Astrocyte (in vitro differentiated cells and primary cell): ENCODE data around the gene C1orf94. TPM values are rescaled to one million over a fixed set of nuclear protein-coding genes. Genes with fewer than 3 reads are reported as not detected.

Experiments used
- DNase-seq: peaks from one replicate; pipeline ENCODE4 v3.0.0-alpha.2; 2010; ENCODE audit warnings: low read depth
- FAIRE-seq: peaks from 2 replicates; lab custom pipeline; 2011; peaks lifted over from hg19 to GRCh38; lab: Jason Lieb, UNC
- H2AFZ ChIP-seq: 2 replicates; pipeline ENCODE4 v1.6.0; 2012; ENCODE audit warnings: low read depth, low read length, inconsistent platforms
- H3K27ac ChIP-seq: 2 replicates; pipeline ENCODE4 v1.5.1; 2011; ENCODE audit warnings: low read depth, low read length, inconsistent platforms
- H3K27me3 ChIP-seq: 2 replicates; pipeline ENCODE4 v1.6.0; 2011; ENCODE audit warnings: low read length, inconsistent platforms; ENCODE audit not compliant: insufficient read depth
- H3K36me3 ChIP-seq: 2 replicates; pipeline ENCODE4 v1.5.1; 2011; ENCODE audit warnings: low read length, inconsistent platforms; ENCODE audit not compliant: insufficient read depth
- H3K4me1 ChIP-seq: 2 replicates; pipeline ENCODE4 v1.5.1; 2011; ENCODE audit warnings: low read length, inconsistent platforms; ENCODE audit not compliant: insufficient read depth
- H3K4me2 ChIP-seq: 2 replicates; pipeline ENCODE4 v1.6.0; 2012; ENCODE audit warnings: low read length, inconsistent platforms
- H3K4me3 ChIP-seq: 2 replicates; pipeline ENCODE4 v1.5.1; 2011; ENCODE audit warnings: low read depth, mild to moderate bottlenecking, low read length, inconsistent platforms; ENCODE audit not compliant: insufficient read depth
- H3K79me2 ChIP-seq: 2 replicates; pipeline ENCODE4 v1.6.0; 2012; ENCODE audit warnings: mild to moderate bottlenecking, low read length, inconsistent platforms; ENCODE audit not compliant: insufficient read depth
- H3K9ac ChIP-seq: 2 replicates; pipeline ENCODE4 v1.6.0; 2012; ENCODE audit warnings: mild to moderate bottlenecking, low read length, inconsistent platforms
- H3K9me3 ChIP-seq: 2 replicates; pipeline ENCODE4 v1.5.1; 2012; ENCODE audit warnings: low read depth, mild to moderate bottlenecking, low read length, inconsistent platforms; ENCODE audit not compliant: insufficient read depth
- H4K20me1 ChIP-seq: 2 replicates; pipeline ENCODE4 v1.6.0; 2012; ENCODE audit warnings: low read length, inconsistent platforms; ENCODE audit not compliant: insufficient read depth
- H3K27ac Mint-ChIP-seq: one replicate; pipeline ENCODE4 v1.8.0; 2021; ENCODE audit warnings: mild to moderate bottlenecking, mixed read lengths; ENCODE audit not compliant: unreplicated experiment
- H3K27me3 Mint-ChIP-seq: one replicate; pipeline ENCODE4 v1.8.0; 2021; ENCODE audit warnings: low read depth, mixed read lengths; ENCODE audit not compliant: unreplicated experiment
- H3K36me3 Mint-ChIP-seq: one replicate; pipeline ENCODE4 v1.8.0; 2021; ENCODE audit warnings: low read depth, mixed read lengths; ENCODE audit not compliant: unreplicated experiment
- H3K4me1 Mint-ChIP-seq: one replicate; pipeline ENCODE4 v1.8.0; 2021; ENCODE audit warnings: low read depth, mixed read lengths; ENCODE audit not compliant: unreplicated experiment
- H3K4me3 Mint-ChIP-seq: one replicate; pipeline ENCODE4 v1.8.0; 2021; ENCODE audit warnings: mild to moderate bottlenecking, moderate library complexity, mixed read lengths; ENCODE audit not compliant: unreplicated experiment
- H3K9me3 Mint-ChIP-seq: one replicate; pipeline ENCODE4 v1.8.0; 2021; ENCODE audit warnings: mild to moderate bottlenecking, mixed read lengths; ENCODE audit not compliant: unreplicated experiment
- CTCF ChIP-seq: IDR thresholded peaks from 2 replicates; pipeline ENCODE4 v1.5.1; 2011; ENCODE audit warnings: low read depth, mild to moderate bottlenecking, inconsistent platforms, low read length, moderate library complexity; ENCODE audit not compliant: insufficient read depth
- EZH2 ChIP-seq: IDR thresholded peaks from 2 replicates; pipeline ENCODE4 v1.6.1; 2012; ENCODE audit warnings: mild to moderate bottlenecking, low read length, inconsistent platforms; ENCODE audit not compliant: insufficient read depth
- total RNA-seq: library from RNA; stranded (reverse); gene quantifications from 2 replicates; pipeline ENCODE4 v1.2.1, GENCODE V29; 2021

The C1orf94 gene
- total RNA-seq, 1 donor from 2014 or later = 0.70 TPM

DNA sequence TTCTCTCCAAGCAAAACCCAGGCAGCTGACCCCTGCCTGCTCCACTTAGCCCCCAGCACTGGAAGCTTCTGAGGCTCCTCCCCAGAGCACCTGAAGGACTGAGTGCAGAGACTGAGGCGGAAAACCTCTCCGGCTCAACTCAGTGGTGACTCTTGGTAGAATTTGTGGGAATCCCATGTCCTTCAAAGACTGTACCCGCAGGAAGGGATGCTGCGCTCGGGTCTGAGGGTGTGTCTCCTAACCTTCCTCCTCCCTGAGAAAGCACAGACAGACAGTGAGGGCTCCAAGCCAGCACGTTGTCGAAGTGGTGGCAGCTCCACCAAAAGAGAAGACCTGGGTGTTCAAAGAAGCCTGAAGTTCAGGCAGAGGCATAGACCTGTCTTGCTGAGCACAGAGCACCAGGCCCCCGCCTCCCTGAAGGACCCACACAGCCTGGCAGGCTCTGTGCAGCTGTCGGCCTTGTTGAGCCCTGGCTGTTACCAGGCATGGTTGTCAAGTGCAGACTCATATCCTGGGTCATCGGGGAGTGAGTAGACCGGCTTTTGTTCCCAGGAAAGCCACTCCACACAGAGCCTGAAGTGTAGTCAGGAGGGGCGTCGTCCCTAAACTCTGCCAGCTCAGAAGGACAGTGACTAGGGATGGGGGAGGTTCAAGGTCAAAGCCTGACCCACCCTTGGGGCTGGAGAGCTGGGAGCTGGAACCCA is 48.4 kb upstream of the C1orf94 start:
- no peak overlapping the region for H3K27ac Mint-ChIP-seq
- peaks cover 24% of the 10 kb centered on the region for H3K36me3 Mint-ChIP-seq
- Histone ChIP-seq H3K9ac (no peak overlapping the region), H3K36me3 (no peaks in the 10 kb centered on the region), H3K9me3 (no peaks in the 10 kb centered on the region), H3K27me3 (no peaks in the 10 kb centered on the region), H2AFZ (no peak overlapping the region), H3K27ac (no peak overlapping the region), H3K4me1 (peaks cover 4% of the 10 kb centered on the region), H3K4me2 (no peak overlapping the region), H3K79me2 (peaks cover 6% of the 10 kb centered on the region), H3K4me3 (no peak overlapping the region), H4K20me1 (peaks cover 83% of the 10 kb centered on the region)
- TF ChIP-seq EZH2 (no peak), CTCF (no peak)
- H3K4me1 Mint-ChIP-seq = no peaks in the 10 kb centered on the region
- H3K4me3 Mint-ChIP-seq = no peak overlapping the region
- H3K9me3 Mint-ChIP-seq = no peaks in the 10 kb centered on the region
- DNase-seq = no peak
- no peak for FAIRE-seq
- H3K27me3 Mint-ChIP-seq = peaks cover 9% of the 10 kb centered on the region

DNA sequence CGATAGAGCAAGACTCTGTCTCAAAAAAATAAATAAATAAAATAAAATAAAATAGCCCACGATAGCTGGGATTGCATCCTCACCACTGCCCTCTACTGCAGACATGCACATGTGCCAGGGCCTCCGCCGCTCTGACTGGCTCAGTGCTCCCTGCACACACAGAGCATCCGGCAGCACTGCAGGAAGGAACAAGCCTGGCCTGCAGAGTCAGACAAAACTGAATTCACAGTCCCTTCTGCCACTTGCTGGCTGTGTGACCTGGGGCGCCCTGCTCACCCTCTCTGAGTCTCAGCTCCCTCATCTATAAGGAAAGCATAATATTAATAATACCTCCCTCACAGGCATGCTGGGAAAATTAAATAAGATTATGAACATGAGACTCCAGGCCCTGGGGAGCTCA is 47.1 kb upstream of the C1orf94 start:
- H3K4me3 Mint-ChIP-seq = no peak overlapping the region
- peaks cover 22% of the 10 kb centered on the region for H3K36me3 Mint-ChIP-seq
- Histone ChIP-seq H3K4me3 (no peak overlapping the region), H3K27ac (no peak overlapping the region), H3K4me1 (peaks cover 4% of the 10 kb centered on the region), H3K27me3 (no peaks in the 10 kb centered on the region), H3K79me2 (peaks cover 6% of the 10 kb centered on the region), H3K36me3 (no peaks in the 10 kb centered on the region), H2AFZ (no peak overlapping the region), H3K9ac (no peak overlapping the region), H4K20me1 (peaks cover 77% of the 10 kb centered on the region), H3K4me2 (no peak overlapping the region), H3K9me3 (no peaks in the 10 kb centered on the region)
- DNase-seq = no peak
- H3K27me3 Mint-ChIP-seq = peaks cover 9% of the 10 kb centered on the region
- FAIRE-seq = no peak
- no peaks in the 10 kb centered on the region for H3K9me3 Mint-ChIP-seq
- TF ChIP-seq EZH2 = no peak
- no peak for TF ChIP-seq CTCF
- no peak overlapping the region for H3K27ac Mint-ChIP-seq
- no peaks in the 10 kb centered on the region for H3K4me1 Mint-ChIP-seq

- Histone ChIP-seq H3K9ac (no peak overlapping the region), H3K79me2 (peaks cover 6% of the 10 kb centered on the region), H3K4me3 (no peak overlapping the region), H3K27me3 (no peaks in the 10 kb centered on the region), H3K9me3 (no peaks in the 10 kb centered on the region), H3K27ac (no peak overlapping the region), H2AFZ (no peak overlapping the region), H3K36me3 (no peaks in the 10 kb centered on the region), H3K4me1 (peaks cover 4% of the 10 kb centered on the region), H3K4me2 (no peak overlapping the region), H4K20me1 (peaks cover 71% of the 10 kb centered on the region)
- H3K36me3 Mint-ChIP-seq = peaks cover 22% of the 10 kb centered on the region
- no peak for DNase-seq
- H3K4me1 Mint-ChIP-seq = no peaks in the 10 kb centered on the region
- peaks cover 9% of the 10 kb centered on the region for H3K27me3 Mint-ChIP-seq
- TF ChIP-seq EZH2 (no peak), CTCF (no peak)
- no peak overlapping the region for H3K4me3 Mint-ChIP-seq
- no peaks in the 10 kb centered on the region for H3K9me3 Mint-ChIP-seq
- no peak overlapping the region for H3K27ac Mint-ChIP-seq
- no peak for FAIRE-seq
These were observed 46.4 kb upstream of the C1orf94 start for GRCh38 chr1:34130306-34130705.
